NCI-H187 treated with DMSO at 0.1 percent for 48 hours (cell line): ENCODE results near the gene NFIX.
"Not testable (repeated sequence)": the region's sequence is repeated elsewhere in the genome, so short reads cannot be mapped to it uniquely, and the experiment has no call there.

Experiments
- DNase-seq: peaks from one replicate; lab custom pipeline; 2025; lab: John Stamatoyannopoulos, UW

NFIX gene

GRCh38 chr19:12957389-12957952 lies 37.8 kb upstream of the NFIX start:
- DNase-seq = not testable (repeated sequence)

- no peak for DNase-seq
Observed at GRCh38 chr19:12959481-12959880, 35.8 kb upstream of the NFIX start.

GRCh38 chr19:12965017-12965811 lies 30.1 kb upstream of the NFIX start:
- no peak for DNase-seq

GRCh38 chr19:12965812-12966135 lies 29.5 kb upstream of the NFIX start:
- DNase-seq = no peak

GRCh38 chr19:12967907-12968306 lies 27.4 kb upstream of the NFIX start:
- no peak for DNase-seq

- DNase-seq = no peak
Observed at GRCh38 chr19:12969292-12969988, 25.8 kb upstream of the NFIX start, which contains the start of gene DAND5. DAND5 (plus strand) TSS chr19:12969576; CDS start chr19:12969661, 85 bp downstream.

- no peak for DNase-seq
Observed at GRCh38 chr19:12970070-12970820, 25.0 kb upstream of the NFIX start.

GRCh38 chr19:12973236-12973635 lies 22.0 kb upstream of the NFIX start:
- no peak for DNase-seq

- DNase-seq = no peak
Observed at GRCh38 chr19:12974301-12975220, 20.7 kb upstream of the NFIX start.

- no peak for DNase-seq
Observed at GRCh38 chr19:12975221-12975741, 20.0 kb upstream of the NFIX start.

- not testable (repeated sequence) for DNase-seq
Observed at GRCh38 chr19:12976109-12976508, 19.2 kb upstream of the NFIX start.

GRCh38 chr19:12979974-12980373 lies 15.3 kb upstream of the NFIX start:
- DNase-seq = no peak

- no peak for DNase-seq
Observed at GRCh38 chr19:12982648-12983047, 12.6 kb upstream of the NFIX start.

GRCh38 chr19:12983091-12983490 lies 12.2 kb upstream of the NFIX start:
- DNase-seq = no peak

- no peak for DNase-seq
Observed at GRCh38 chr19:12983542-12984142, 11.6 kb upstream of the NFIX start.

GRCh38 chr19:12984143-12984627 lies 11.1 kb upstream of the NFIX start:
- no peak for DNase-seq

- DNase-seq = no peak
Observed at GRCh38 chr19:12984683-12985048, 10.6 kb upstream of the NFIX start.

GRCh38 chr19:12985049-12985776 lies 10.1 kb upstream of the NFIX start:
- no peak for DNase-seq

GRCh38 chr19:12986726-12987125 lies 8.5 kb upstream of the NFIX start:
- DNase-seq = no peak

- DNase-seq = no peak
Observed at GRCh38 chr19:12987190-12987589, 8.1 kb upstream of the NFIX start.
